PC-9 (cell line): ENCODE measurements around the gene RNASE11.

ENCODE experiments used
- EZH2 ChIP-seq: fragments of 200-600 bp; sonication (generic); IDR thresholded peaks from 2 replicates; pipeline ENCODE4 v1.8.0; 2017; ENCODE audit warnings: antibody characterized with exemption, low read depth
- TF ChIP-seq, protein P1 (sequence below): fragments of 200-600 bp; sonication (generic); conservative IDR thresholded peaks from 2 replicates; pipeline ENCODE4 v1.6.1; 2017; ENCODE audit warnings: mixed run types, antibody characterized with exemption, mild to moderate bottlenecking, moderate library complexity

GRCh38 chr14:20569066-20569465 is 18.7 kb downstream of the RNASE11 start:
- TF ChIP-seq, protein P1, sequence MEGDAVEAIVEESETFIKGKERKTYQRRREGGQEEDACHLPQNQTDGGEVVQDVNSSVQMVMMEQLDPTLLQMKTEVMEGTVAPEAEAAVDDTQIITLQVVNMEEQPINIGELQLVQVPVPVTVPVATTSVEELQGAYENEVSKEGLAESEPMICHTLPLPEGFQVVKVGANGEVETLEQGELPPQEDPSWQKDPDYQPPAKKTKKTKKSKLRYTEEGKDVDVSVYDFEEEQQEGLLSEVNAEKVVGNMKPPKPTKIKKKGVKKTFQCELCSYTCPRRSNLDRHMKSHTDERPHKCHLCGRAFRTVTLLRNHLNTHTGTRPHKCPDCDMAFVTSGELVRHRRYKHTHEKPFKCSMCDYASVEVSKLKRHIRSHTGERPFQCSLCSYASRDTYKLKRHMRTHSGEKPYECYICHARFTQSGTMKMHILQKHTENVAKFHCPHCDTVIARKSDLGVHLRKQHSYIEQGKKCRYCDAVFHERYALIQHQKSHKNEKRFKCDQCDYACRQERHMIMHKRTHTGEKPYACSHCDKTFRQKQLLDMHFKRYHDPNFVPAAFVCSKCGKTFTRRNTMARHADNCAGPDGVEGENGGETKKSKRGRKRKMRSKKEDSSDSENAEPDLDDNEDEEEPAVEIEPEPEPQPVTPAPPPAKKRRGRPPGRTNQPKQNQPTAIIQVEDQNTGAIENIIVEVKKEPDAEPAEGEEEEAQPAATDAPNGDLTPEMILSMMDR, result no peak
- no peak for TF ChIP-seq EZH2
